Measurements from ENCODE around the gene PKHD1.

DNA sequence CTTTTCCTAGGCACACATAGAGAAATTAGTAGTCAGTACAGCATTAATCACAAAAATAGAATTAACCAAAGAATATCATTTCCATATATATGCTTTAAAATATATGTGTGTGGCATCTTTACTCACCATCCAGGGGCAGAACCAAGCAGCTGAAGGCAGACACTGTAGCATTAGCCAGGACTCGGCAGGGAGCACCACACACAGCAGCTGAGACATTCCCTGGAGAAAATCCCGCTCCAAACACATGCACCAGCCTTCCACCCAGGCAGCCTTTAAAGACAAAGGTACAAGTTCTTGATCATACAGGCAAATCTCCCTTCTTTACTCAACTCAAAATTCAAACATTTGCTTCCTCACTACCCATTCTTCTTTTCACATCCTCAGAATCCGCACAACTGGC is 64.7 kb downstream of the PKHD1 start:
- TF ChIP-seq, protein P1, sequence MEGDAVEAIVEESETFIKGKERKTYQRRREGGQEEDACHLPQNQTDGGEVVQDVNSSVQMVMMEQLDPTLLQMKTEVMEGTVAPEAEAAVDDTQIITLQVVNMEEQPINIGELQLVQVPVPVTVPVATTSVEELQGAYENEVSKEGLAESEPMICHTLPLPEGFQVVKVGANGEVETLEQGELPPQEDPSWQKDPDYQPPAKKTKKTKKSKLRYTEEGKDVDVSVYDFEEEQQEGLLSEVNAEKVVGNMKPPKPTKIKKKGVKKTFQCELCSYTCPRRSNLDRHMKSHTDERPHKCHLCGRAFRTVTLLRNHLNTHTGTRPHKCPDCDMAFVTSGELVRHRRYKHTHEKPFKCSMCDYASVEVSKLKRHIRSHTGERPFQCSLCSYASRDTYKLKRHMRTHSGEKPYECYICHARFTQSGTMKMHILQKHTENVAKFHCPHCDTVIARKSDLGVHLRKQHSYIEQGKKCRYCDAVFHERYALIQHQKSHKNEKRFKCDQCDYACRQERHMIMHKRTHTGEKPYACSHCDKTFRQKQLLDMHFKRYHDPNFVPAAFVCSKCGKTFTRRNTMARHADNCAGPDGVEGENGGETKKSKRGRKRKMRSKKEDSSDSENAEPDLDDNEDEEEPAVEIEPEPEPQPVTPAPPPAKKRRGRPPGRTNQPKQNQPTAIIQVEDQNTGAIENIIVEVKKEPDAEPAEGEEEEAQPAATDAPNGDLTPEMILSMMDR (IDR thresholded peaks at IDR 0.05), result no peak
- no peak for TF ChIP-seq POLR2A (IDR thresholded peaks at IDR 0.05)

Data from suprapubic skin (tissue), 3 donors.